CD14-positive monocyte (primary cell): ENCODE measurements around the gene ZNF423. TPM values are rescaled to one million over a fixed set of nuclear protein-coding genes. Genes with fewer than 3 reads are reported as not detected.
A peak's percentile ranks its signal among the peaks of the same experiment; 100 is the strongest.

ENCODE experiments used
- DNase-seq, 3 donors: peaks; one replicate each; pipeline ENCODE4 v3.0.0-alpha.2; 2011 to 2022
- H2AFZ ChIP-seq: 2 replicates; pipeline ENCODE4 v1.6.0; 2012; ENCODE audit warnings: mild to moderate bottlenecking, low read depth, low read length, inconsistent platforms; ENCODE audit not compliant: insufficient read depth, poor library complexity, severe bottlenecking
- H3K27ac ChIP-seq, 2 donors: 1 replicate in 1 of 2; 2 replicates in 1 of 2; pipeline ENCODE4 v1.5.1; 2012 to 2013; ENCODE audit warnings: low read length in 2 of 2, control low read depth in 1 of 2, inconsistent platforms in 1 of 2, low read depth in 1 of 2, mild to moderate bottlenecking in 1 of 2
- H3K27me3 ChIP-seq, 2 donors: one replicate each; pipeline versions ENCODE4 v1.6.0 to v1.6.1; 2011 to 2013; ENCODE audit warnings: low read length in 2 of 2; ENCODE audit not compliant: control insufficient read depth in 2 of 2, insufficient read depth in 2 of 2
- H3K36me3 ChIP-seq, 2 donors: replicated peaks in 1 of 2; 1 replicate in 1 of 2; 2 replicates in 1 of 2; pipeline versions ENCODE4 v1.5.1 to v1.6.1; 2012 to 2013; ENCODE audit warnings: low read length in 2 of 2, control low read depth in 1 of 2, inconsistent platforms in 1 of 2, mild to moderate bottlenecking in 1 of 2; ENCODE audit not compliant: insufficient read depth in 2 of 2, control insufficient read depth in 1 of 2
- H3K4me1 ChIP-seq, 2 donors: 1 replicate in 1 of 2; 2 replicates in 1 of 2; pipeline versions ENCODE4 v1.5.1 to v1.6.1; 2012 to 2013; ENCODE audit warnings: low read length in 2 of 2, control low read depth in 1 of 2, inconsistent platforms in 1 of 2, mild to moderate bottlenecking in 1 of 2, moderate library complexity in 1 of 2; ENCODE audit not compliant: insufficient read depth in 2 of 2, control insufficient read depth in 1 of 2
- H3K4me2 ChIP-seq: replicated peaks from 2 replicates; pipeline ENCODE3; 2012; ENCODE audit warnings: low read length, moderate library complexity, mild to moderate bottlenecking; ENCODE audit not compliant: poor library complexity, severe bottlenecking; ENCODE audit errors: extremely low read depth
- H3K4me3 ChIP-seq, 3 experiments: fragments of 200-600 bp in 1 of 3; sonication (generic) in 1 of 3; replicated peaks in 1 of 3; 1 replicate in 2 of 3; 2 replicates in 1 of 3; pipeline ENCODE4 v1.5.1; 2011 to 2013; ENCODE audit warnings: low read length in 3 of 3, mild to moderate bottlenecking in 3 of 3, control low read depth in 2 of 3, low read depth in 2 of 3, inconsistent platforms in 1 of 3, moderate library complexity in 1 of 3
- H3K79me2 ChIP-seq: 2 replicates; pipeline ENCODE4 v1.6.0; 2012; ENCODE audit warnings: mild to moderate bottlenecking, control low read depth, inconsistent platforms, low read length, moderate library complexity; ENCODE audit not compliant: insufficient read depth
- H3K9ac ChIP-seq: 2 replicates; pipeline ENCODE4 v1.6.0; 2017; ENCODE audit warnings: low read length, mild to moderate bottlenecking; ENCODE audit not compliant: insufficient read depth, poor library complexity, severe bottlenecking
- H3K9me3 ChIP-seq, 2 donors: replicated peaks in 1 of 2; 1 replicate in 1 of 2; 2 replicates in 1 of 2; pipeline versions ENCODE4 v1.5.1 to v1.6.1; 2012 to 2013; ENCODE audit warnings: low read length in 2 of 2, control low read depth in 1 of 2; ENCODE audit not compliant: control insufficient read depth in 1 of 2, insufficient read depth in 1 of 2
- H4K20me1 ChIP-seq: 2 replicates; pipeline ENCODE4 v1.6.0; 2012; ENCODE audit warnings: mild to moderate bottlenecking, low read length, control low read depth, moderate library complexity; ENCODE audit not compliant: insufficient read depth
- H3K27ac Mint-ChIP-seq, 7 donors: one replicate each; pipeline ENCODE4 v1.8.0; 2020; ENCODE audit warnings: mild to moderate bottlenecking in 7 of 7, mixed read lengths in 7 of 7, moderate library complexity in 6 of 7, inconsistent platforms in 2 of 7
- H3K27me3 Mint-ChIP-seq, 3 donors: one replicate each; pipeline ENCODE4 v1.8.0; 2021 to 2022; ENCODE audit warnings: low read depth in 3 of 3, mild to moderate bottlenecking in 3 of 3, mixed read lengths in 3 of 3, moderate library complexity in 3 of 3, inconsistent platforms in 1 of 3
- H3K36me3 Mint-ChIP-seq, 2 donors: one replicate each; pipeline ENCODE4 v1.8.0; 2020; ENCODE audit warnings: mixed read lengths in 2 of 2, inconsistent platforms in 1 of 2, mild to moderate bottlenecking in 1 of 2
- H3K4me1 Mint-ChIP-seq: one replicate; pipeline ENCODE4 v1.8.0; 2020; ENCODE audit warnings: mild to moderate bottlenecking, mixed read lengths
- H3K4me3 Mint-ChIP-seq, 2 donors: one replicate each; pipeline ENCODE4 v1.8.0; 2020; ENCODE audit warnings: mild to moderate bottlenecking in 2 of 2, mixed read lengths in 2 of 2, moderate library complexity in 1 of 2
- H3K9me3 Mint-ChIP-seq, 7 donors: one replicate each; pipeline ENCODE4 v1.8.0; 2020 to 2022; ENCODE audit warnings: mixed read lengths in 7 of 7, mild to moderate bottlenecking in 6 of 7, moderate library complexity in 6 of 7, inconsistent platforms in 2 of 7
- CTCF ChIP-seq: fragments of 200-600 bp; IDR thresholded peaks from one replicate; pipeline ENCODE4 v1.8.0; 2022; ENCODE audit warnings: antibody characterized with exemption, mild to moderate bottlenecking
- WGBS: methylation state at CpG from one replicate; pipeline ENCODE4 v1.1.5; 2013; ENCODE audit warnings: missing lambda C conversion rate; ENCODE audit not compliant: insufficient coverage; 5-methylcytosine and 5-hydroxymethylcytosine counted together
- intact Hi-C, 2 donors: fragments of 100-400 bp; cut with micrococcal nuclease; formaldehyde crosslinking; loops; one replicate each; pipeline versions ENCODE4 v1.15.0 to v1.15.1; 2023
- polyA plus RNA-seq, 3 donors: library from polyadenylated mRNA; depleted of rRNA in 1 of 3; unstranded in 2 of 3; stranded (reverse) in 1 of 3; fragments of 300-500 nt in 2 of 3; fragments of >200 nt in 1 of 3; fragmentation: Illumina TruSeq in 2 of 3; gene quantifications; 1 replicate in 2 of 3; 2 replicates in 1 of 3; pipeline ENCODE4 v1.2.3, GENCODE V29; 2012 to 2021

The ZNF423 gene
- polyA plus RNA-seq, 3 donors, result not detected

- no peak overlapping the region for H3K9ac ChIP-seq
- peak overlapping the region in 1 of 3 experiments; percentile 64 for H3K4me3 ChIP-seq
- no peaks in the 10 kb centered on the region for H3K9me3 ChIP-seq
- no peak for TF ChIP-seq CTCF
- H3K4me1 Mint-ChIP-seq, result peaks cover 20% of the 10 kb centered on the region
- no peaks in the 10 kb centered on the region for H3K36me3 ChIP-seq
- no peaks in the 10 kb centered on the region for H3K79me2 ChIP-seq
- intact Hi-C loops, result no loop called here
- no peak for DNase-seq
- H3K4me1 ChIP-seq, result peaks cover 14 to 17% of the 10 kb centered on the region in 2 donors
- H3K4me2 ChIP-seq, result peak overlapping the region; percentile 60
- no peaks in the 10 kb centered on the region for H4K20me1 ChIP-seq
- no peaks in the 10 kb centered on the region for H3K36me3 Mint-ChIP-seq
- WGBS, result 87% methylated on average over 5 of the region's 13 CpGs
- no peaks in the 10 kb centered on the region for H3K9me3 Mint-ChIP-seq
- H2AFZ ChIP-seq, result peak overlapping the region; percentile 83
- no peak overlapping the region for H3K27ac Mint-ChIP-seq
- H3K27ac ChIP-seq, result no peak overlapping the region
- H3K27me3 ChIP-seq, result no peaks in the 10 kb centered on the region
- H3K4me3 Mint-ChIP-seq, result peak overlapping the region in 1 of 2 donors; percentile 91
- peaks cover 0 to 3% (median 1%) of the 10 kb centered on the region in 3 donors for H3K27me3 Mint-ChIP-seq
Measured at GRCh38 chr16:49502136-49502881, 353.6 kb downstream of the ZNF423 start.

- no peak for TF ChIP-seq CTCF
- H3K4me2 ChIP-seq, result no peak overlapping the region
- H3K4me3 ChIP-seq, result no peak overlapping the region
- no peaks in the 10 kb centered on the region for H3K79me2 ChIP-seq
- H3K27me3 Mint-ChIP-seq, result peaks cover 0 to 3% (median 3%) of the 10 kb centered on the region in 3 donors
- H2AFZ ChIP-seq, result no peak overlapping the region
- H4K20me1 ChIP-seq, result no peaks in the 10 kb centered on the region
- peaks cover 0 to 3% (median 0%) of the 10 kb centered on the region in 7 donors for H3K9me3 Mint-ChIP-seq
- H3K9me3 ChIP-seq, result no peaks in the 10 kb centered on the region
- no peak for DNase-seq
- H3K27ac Mint-ChIP-seq, result no peak overlapping the region
- peaks cover 14 to 17% of the 10 kb centered on the region in 2 donors for H3K4me1 ChIP-seq
- H3K4me3 Mint-ChIP-seq, result no peak overlapping the region
- H3K27ac ChIP-seq, result no peak overlapping the region
- 87% methylated on average over 6 of the region's 7 CpGs for WGBS
- no peaks in the 10 kb centered on the region for H3K36me3 ChIP-seq
- no peak overlapping the region for H3K9ac ChIP-seq
- H3K27me3 ChIP-seq, result no peaks in the 10 kb centered on the region
- intact Hi-C loops, result loop anchor here in 1 of 2 donors (10.0 kb wide), 1 partner anchor 95 kb away; no protein-coding TSS in a partner anchor
- no peaks in the 10 kb centered on the region for H3K36me3 Mint-ChIP-seq
- H3K4me1 Mint-ChIP-seq, result peaks cover 20% of the 10 kb centered on the region
Measured at GRCh38 chr16:49499869-49500610, 355.9 kb downstream of the ZNF423 start.
